Calu3 (cell line): Measurements from ENCODE around the gene OVAAL. TPM values are rescaled to one million over a fixed set of nuclear protein-coding genes. Genes with fewer than 3 reads are reported as not detected.

ENCODE experiments used
- BruUV-seq: library from RNA; stranded (reverse); fragments of 400-500 nt; replicated peaks from 2 replicates; lab custom pipeline; 2021; lab: Mats Ljungman, UMichigan
- CTCF ChIA-PET: fragments of 300-600 bp; sonication (Branson Sonifier 250); formaldehyde crosslinking; loops from one replicate; lab custom pipeline; 2022; ENCODE audit warnings: antibody characterized with exemption; lab: Charles Lee
- DNase-seq: peaks from one replicate; pipeline ENCODE4 v3.0.0; 2022
- H3K27ac Mint-ChIP-seq: one replicate; pipeline ENCODE4 v1.8.0; 2022; ENCODE audit warnings: mixed read lengths; ENCODE audit not compliant: unreplicated experiment
- H3K27me3 Mint-ChIP-seq: one replicate; pipeline ENCODE4 v1.8.0; 2022; ENCODE audit warnings: mixed read lengths; ENCODE audit not compliant: unreplicated experiment
- H3K36me3 Mint-ChIP-seq: one replicate; pipeline ENCODE4 v1.8.0; 2022; ENCODE audit warnings: mild to moderate bottlenecking, moderate library complexity, mixed read lengths; ENCODE audit not compliant: insufficient read depth, unreplicated experiment
- H3K4me1 Mint-ChIP-seq: one replicate; pipeline ENCODE4 v1.8.0; 2022; ENCODE audit warnings: mild to moderate bottlenecking, low read depth, mixed read lengths; ENCODE audit not compliant: unreplicated experiment
- H3K4me3 Mint-ChIP-seq: one replicate; pipeline ENCODE4 v1.8.0; 2022; ENCODE audit warnings: mild to moderate bottlenecking, low read depth, moderate library complexity, mixed read lengths; ENCODE audit not compliant: unreplicated experiment
- H3K9me3 Mint-ChIP-seq: one replicate; pipeline ENCODE4 v1.8.0; 2022; ENCODE audit warnings: low read depth, mixed read lengths; ENCODE audit not compliant: unreplicated experiment
- intact Hi-C: fragments of 100-400 bp; cut with micrococcal nuclease; formaldehyde crosslinking; loops from one replicate; pipeline ENCODE4 v1.10.0; 2022; ENCODE audit not compliant: unreplicated experiment
- total RNA-seq: library from RNA; stranded (reverse); gene quantifications from 2 replicates; pipeline ENCODE4 v1.2.3, GENCODE V29; 2022
- TF ChIP-seq, protein P1 (sequence below): fragments of 200-600 bp; IDR thresholded peaks from one replicate; pipeline ENCODE4 v1.8.0; 2022; ENCODE audit warnings: antibody characterized with exemption; ENCODE audit not compliant: unreplicated experiment

Gene OVAAL
- total RNA-seq, 1 experiment from 2014 or later = not detected

DNA sequence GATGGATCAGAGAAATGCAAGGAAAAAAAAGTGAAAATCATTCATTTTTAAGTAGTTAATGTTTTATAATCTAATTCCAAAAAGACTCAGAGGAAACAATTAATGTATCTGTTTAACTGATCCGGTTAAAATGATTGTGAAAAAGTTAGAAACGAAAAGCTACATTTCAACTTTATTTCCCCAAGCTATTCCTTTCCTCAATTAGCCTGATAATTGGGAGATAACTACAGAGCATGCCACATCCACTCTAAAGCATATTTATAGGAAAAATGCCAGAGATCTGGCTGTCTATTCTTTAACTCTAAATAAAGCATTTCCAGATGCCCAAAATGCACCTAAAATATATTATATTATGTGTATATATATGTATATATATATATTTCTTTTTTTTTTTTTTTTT lies 37.2 kb downstream of the OVAAL start:
- no peaks in the 10 kb centered on the region for H3K9me3 Mint-ChIP-seq

DNA sequence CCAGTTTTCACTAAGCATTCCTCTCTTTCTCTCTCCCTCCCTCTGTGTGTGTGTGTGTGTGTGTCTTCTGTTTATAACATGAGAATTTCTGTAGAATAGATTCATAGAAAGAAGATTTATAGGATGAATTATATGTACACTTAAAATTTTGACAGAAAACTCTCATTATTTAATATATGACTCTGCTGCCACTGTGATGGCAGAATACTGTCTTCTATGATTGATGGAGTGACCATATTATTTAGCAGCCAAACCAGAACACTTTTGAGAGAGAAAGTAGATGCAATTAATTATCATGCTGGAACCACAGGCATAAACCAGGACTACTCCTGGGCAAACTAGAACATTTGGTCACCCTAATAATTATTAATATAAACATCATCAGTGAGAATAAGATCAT lies 38.8 kb downstream of the OVAAL start:
- H3K36me3 Mint-ChIP-seq = no peaks in the 10 kb centered on the region
- CTCF ChIA-PET = no interaction called here
- BruUV-seq = no TSS peak
- H3K27me3 Mint-ChIP-seq = no peaks in the 10 kb centered on the region
- TF ChIP-seq, protein P1, sequence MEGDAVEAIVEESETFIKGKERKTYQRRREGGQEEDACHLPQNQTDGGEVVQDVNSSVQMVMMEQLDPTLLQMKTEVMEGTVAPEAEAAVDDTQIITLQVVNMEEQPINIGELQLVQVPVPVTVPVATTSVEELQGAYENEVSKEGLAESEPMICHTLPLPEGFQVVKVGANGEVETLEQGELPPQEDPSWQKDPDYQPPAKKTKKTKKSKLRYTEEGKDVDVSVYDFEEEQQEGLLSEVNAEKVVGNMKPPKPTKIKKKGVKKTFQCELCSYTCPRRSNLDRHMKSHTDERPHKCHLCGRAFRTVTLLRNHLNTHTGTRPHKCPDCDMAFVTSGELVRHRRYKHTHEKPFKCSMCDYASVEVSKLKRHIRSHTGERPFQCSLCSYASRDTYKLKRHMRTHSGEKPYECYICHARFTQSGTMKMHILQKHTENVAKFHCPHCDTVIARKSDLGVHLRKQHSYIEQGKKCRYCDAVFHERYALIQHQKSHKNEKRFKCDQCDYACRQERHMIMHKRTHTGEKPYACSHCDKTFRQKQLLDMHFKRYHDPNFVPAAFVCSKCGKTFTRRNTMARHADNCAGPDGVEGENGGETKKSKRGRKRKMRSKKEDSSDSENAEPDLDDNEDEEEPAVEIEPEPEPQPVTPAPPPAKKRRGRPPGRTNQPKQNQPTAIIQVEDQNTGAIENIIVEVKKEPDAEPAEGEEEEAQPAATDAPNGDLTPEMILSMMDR = no peak
- intact Hi-C loops = no loop called here
- no peaks in the 10 kb centered on the region for H3K9me3 Mint-ChIP-seq
- H3K4me3 Mint-ChIP-seq = no peak overlapping the region
- no peak overlapping the region for H3K27ac Mint-ChIP-seq
- no peak for DNase-seq
- H3K4me1 Mint-ChIP-seq = peaks cover 34% of the 10 kb centered on the region

More for the DNA sequence above, 37.2 kb downstream of the OVAAL start:
- Mint-ChIP-seq H3K36me3 (no peaks in the 10 kb centered on the region), H3K4me1 (peaks cover 31% of the 10 kb centered on the region), H3K4me3 (no peak overlapping the region), H3K27ac (no peak overlapping the region), H3K27me3 (no peaks in the 10 kb centered on the region)
- CTCF ChIA-PET = interaction anchor here (0.7 kb wide), 1 partner anchor 44 kb away, joined by 3 read pairs; no protein-coding TSS in a partner anchor
- TF ChIP-seq, protein P1 = no peak
- no TSS peak for BruUV-seq
- intact Hi-C loops = no loop called here
- DNase-seq = no peak

DNA sequence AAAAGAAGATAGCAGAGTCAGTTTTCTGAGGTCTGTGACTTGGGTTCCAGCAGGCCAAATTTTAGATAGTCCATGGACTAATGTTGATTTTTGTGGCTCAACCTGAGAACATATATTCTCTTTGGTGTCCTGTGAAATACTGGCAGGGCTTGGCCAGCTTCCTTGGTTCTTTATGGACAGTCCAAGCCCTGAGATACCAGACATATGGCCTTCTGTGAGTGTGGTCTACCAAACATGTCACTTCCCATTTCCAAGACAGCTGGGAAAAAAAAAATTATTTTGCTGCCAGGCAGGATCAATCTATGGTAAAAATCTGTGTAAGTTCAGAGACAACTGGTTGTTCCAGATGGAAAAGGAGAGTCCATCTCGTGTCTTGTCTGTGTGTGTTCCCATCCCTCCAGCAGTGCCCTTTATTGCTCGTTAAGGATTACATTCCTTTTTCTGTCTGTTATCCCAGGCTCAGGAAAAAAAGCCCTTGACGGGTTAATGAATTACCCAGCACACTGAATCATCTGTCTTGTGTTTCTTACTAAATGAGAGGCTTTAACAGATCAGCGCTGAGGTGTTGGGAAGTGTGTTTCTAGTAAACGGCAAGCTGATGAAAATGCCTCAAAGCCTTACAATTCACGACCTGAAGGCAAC lies 39.7 kb downstream of the OVAAL start:
- Mint-ChIP-seq H3K4me3 (peak overlapping the region; percentile 28), H3K9me3 (no peaks in the 10 kb centered on the region), H3K36me3 (no peaks in the 10 kb centered on the region), H3K27me3 (no peaks in the 10 kb centered on the region), H3K4me1 (peaks cover 34% of the 10 kb centered on the region), H3K27ac (peak overlapping the region; percentile 46)
- intact Hi-C loops = no loop called here
- TF ChIP-seq, protein P1 = no peak
- BruUV-seq = no TSS peak
- DNase-seq = peak; percentile 62
- CTCF ChIA-PET = interaction anchor here (0.6 to 1.2 kb wide), 5 partner anchors 11 to 120 kb away, joined by 3 read pairs; no protein-coding TSS in a partner anchor

DNA sequence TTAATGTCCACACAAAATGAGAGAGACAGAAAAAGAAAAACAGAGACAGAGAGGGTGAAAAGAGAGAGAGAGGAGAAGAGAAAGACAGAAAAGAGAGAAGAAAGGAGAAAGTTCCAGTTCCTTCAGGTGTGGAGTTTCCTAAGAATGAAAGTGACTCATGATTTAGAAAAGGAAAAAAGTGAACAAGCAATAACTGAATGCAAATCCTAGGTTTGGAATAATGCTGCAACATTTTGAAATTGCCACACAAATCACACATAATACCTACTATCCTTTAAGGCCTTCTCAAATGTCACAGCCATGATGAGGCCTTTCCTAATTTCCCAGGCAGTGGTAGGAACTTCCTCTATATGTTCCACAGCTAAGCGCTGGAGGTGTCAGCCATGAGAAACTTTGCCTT lies 41.6 kb downstream of the OVAAL start:
- H3K4me3 Mint-ChIP-seq = no peak overlapping the region
- DNase-seq = no peak
- TF ChIP-seq, protein P1 = no peak
- no peaks in the 10 kb centered on the region for H3K9me3 Mint-ChIP-seq
- peaks cover 34% of the 10 kb centered on the region for H3K4me1 Mint-ChIP-seq
- intact Hi-C loops = no loop called here
- BruUV-seq = no TSS peak
- H3K27ac Mint-ChIP-seq = peak overlapping the region; percentile 2
- no peaks in the 10 kb centered on the region for H3K36me3 Mint-ChIP-seq
- no peaks in the 10 kb centered on the region for H3K27me3 Mint-ChIP-seq
- CTCF ChIA-PET = no interaction called here
